Uterus (tissue), 4 donors: ENCODE data around the gene UPB1. TPM values are rescaled to one million over a fixed set of nuclear protein-coding genes. Genes with fewer than 3 reads are reported as not detected.

Experiments used
- DNase-seq, 2 donors: peaks; one replicate each; pipeline ENCODE4 v3.0.0-alpha.2; 2019 to 2020
- H3K27ac ChIP-seq, 2 donors: fragments of 200-600 bp; sonication (generic); 1 replicate in 1 of 2; 2 replicates in 1 of 2; pipeline ENCODE4 v1.5.1; 2016 to 2018
- H3K27me3 ChIP-seq, 2 donors: fragments of 200-600 bp; sonication (generic); one replicate each; pipeline ENCODE4 v1.5.1; 2018 to 2019; ENCODE audit warnings: control low read depth in 1 of 2
- H3K36me3 ChIP-seq, 2 donors: fragments of 200-600 bp; sonication (generic); one replicate each; pipeline ENCODE4 v1.5.1; 2019; ENCODE audit warnings: control low read depth in 1 of 2
- H3K4me1 ChIP-seq, 2 donors: fragments of 200-600 bp; sonication (generic); one replicate each; pipeline ENCODE4 v1.5.1; 2018 to 2019; ENCODE audit warnings: control low read depth in 1 of 2
- H3K4me3 ChIP-seq, 2 donors: fragments of 200-600 bp; sonication (generic); 1 replicate in 1 of 2; 2 replicates in 1 of 2; pipeline ENCODE4 v1.5.1; 2018 to 2019; ENCODE audit warnings: mild to moderate bottlenecking in 1 of 2
- H3K9me3 ChIP-seq, 2 donors: fragments of 200-600 bp; sonication (generic); one replicate each; pipeline ENCODE4 v1.5.1; 2019; ENCODE audit warnings: control low read depth in 1 of 2
- CTCF ChIP-seq, 4 experiments: fragments of 200-600 bp in 2 of 4; fragments of 450-650 bp in 2 of 4; sonication (generic) in 2 of 4; IDR thresholded peaks; one replicate each; pipeline ENCODE4 v1.5.1; 2016 to 2019; ENCODE audit warnings: antibody characterized with exemption in 4 of 4, mild to moderate bottlenecking in 2 of 4, moderate library complexity in 1 of 4
- POLR2A ChIP-seq, 2 donors: fragments of 450-650 bp; IDR thresholded peaks; one replicate each; pipeline ENCODE4 v1.6.1; 2016; ENCODE audit warnings: antibody characterized with exemption in 2 of 2, mild to moderate bottlenecking in 1 of 2, moderate library complexity in 1 of 2
- intact Hi-C: fragments of 100-400 bp; cut with DNase I; formaldehyde crosslinking; loops from one replicate; pipeline ENCODE4 v1.15.1; 2023; ENCODE audit warnings: low total_unique reads
- total RNA-seq, 4 donors: library from RNA; depleted of rRNA in 3 of 4; stranded (reverse); fragments of >200 nt in 3 of 4; gene quantifications; one replicate each; pipeline versions ENCODE4 v1.1.0 to v1.2.4, GENCODE V29; 2014 to 2023
- donor health status: DM: yes; HTN: yes; CAD: no.

The UPB1 gene
- total RNA-seq, 4 donors from 2014 or later = 0.83 to 2.7 TPM; not detected in 2

- H3K27ac ChIP-seq = no peak overlapping the region
- H3K4me3 ChIP-seq = no peak overlapping the region
- no peak for DNase-seq
- no peaks in the 10 kb centered on the region for H3K4me1 ChIP-seq
- TF ChIP-seq CTCF (IDR thresholded peaks at IDR 0.05) (no peak), POLR2A (IDR thresholded peaks at IDR 0.05) (no peak)
- intact Hi-C loops = no loop called here
- no peaks in the 10 kb centered on the region for H3K9me3 ChIP-seq
- H3K36me3 ChIP-seq = no peaks in the 10 kb centered on the region
- no peaks in the 10 kb centered on the region for H3K27me3 ChIP-seq
Observed at GRCh38 chr22:24467340-24467739, 27.8 kb upstream of the UPB1 start.

DNA sequence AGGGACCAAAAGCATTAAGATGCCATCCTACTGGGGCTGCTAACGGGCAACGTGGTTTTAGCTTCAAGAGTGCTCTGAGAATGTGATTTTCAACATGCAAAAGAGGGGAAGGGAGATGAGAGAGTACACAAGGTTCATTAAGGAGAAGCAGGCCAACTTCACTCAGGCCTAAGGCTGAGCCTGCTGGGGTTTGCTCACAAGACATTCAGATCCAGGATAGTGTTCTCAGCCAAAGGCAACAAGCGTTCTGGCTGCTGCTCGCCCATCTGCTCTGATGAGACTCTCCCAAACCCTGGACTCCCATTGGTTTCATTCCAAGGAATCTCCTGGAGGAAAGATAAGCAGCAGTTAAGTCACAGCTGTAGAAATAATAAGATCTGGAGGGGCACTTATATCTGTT, 23.6 kb upstream of the UPB1 start:
- H3K4me1 ChIP-seq = no peaks in the 10 kb centered on the region
- peak overlapping the region; percentile 25 to 59 for H3K27ac ChIP-seq
- intact Hi-C loops = no loop called here
- no peaks in the 10 kb centered on the region for H3K27me3 ChIP-seq
- peak; percentile 59 to 70 for DNase-seq
- no peaks in the 10 kb centered on the region for H3K9me3 ChIP-seq
- TF ChIP-seq CTCF (IDR thresholded peaks at IDR 0.05) (no peak), POLR2A (IDR thresholded peaks at IDR 0.05) (no peak)
- no peak overlapping the region for H3K4me3 ChIP-seq
- H3K36me3 ChIP-seq = no peaks in the 10 kb centered on the region

- TF ChIP-seq POLR2A (IDR thresholded peaks at IDR 0.05) = no peak
- TF ChIP-seq CTCF (IDR thresholded peaks at IDR 0.05) = no peak
- no peaks in the 10 kb centered on the region for H3K27me3 ChIP-seq
- no peak for DNase-seq
- H3K9me3 ChIP-seq = no peaks in the 10 kb centered on the region
- no peak overlapping the region for H3K4me3 ChIP-seq
- intact Hi-C loops = no loop called here
- H3K27ac ChIP-seq = no peak overlapping the region
- H3K36me3 ChIP-seq = no peaks in the 10 kb centered on the region
- no peaks in the 10 kb centered on the region for H3K4me1 ChIP-seq
Observed at GRCh38 chr22:24473284-24473683, 21.8 kb upstream of the UPB1 start.

- Histone ChIP-seq H3K27ac (no peak overlapping the region), H3K27me3 (no peaks in the 10 kb centered on the region), H3K4me1 (no peaks in the 10 kb centered on the region), H3K4me3 (no peak overlapping the region), H3K36me3 (no peaks in the 10 kb centered on the region), H3K9me3 (no peaks in the 10 kb centered on the region)
- intact Hi-C loops = no loop called here
- DNase-seq = no peak
- TF ChIP-seq POLR2A (IDR thresholded peaks at IDR 0.05) (no peak), CTCF (IDR thresholded peaks at IDR 0.05) (no peak)
Observed at GRCh38 chr22:24474221-24474620, 20.9 kb upstream of the UPB1 start.

- intact Hi-C loops = no loop called here
- H3K27ac ChIP-seq = no peak overlapping the region
Observed at GRCh38 chr22:24474649-24475255, 20.4 kb upstream of the UPB1 start.

More at GRCh38 chr22:24474649-24475255, 20.4 kb upstream of the UPB1 start:
- TF ChIP-seq POLR2A (IDR thresholded peaks at IDR 0.05) (no peak), CTCF (IDR thresholded peaks at IDR 0.05) (no peak)
- Histone ChIP-seq H3K36me3 (no peaks in the 10 kb centered on the region), H3K27me3 (no peaks in the 10 kb centered on the region), H3K4me3 (no peak overlapping the region), H3K9me3 (no peaks in the 10 kb centered on the region), H3K4me1 (no peaks in the 10 kb centered on the region)
- no peak for DNase-seq
